ENCODE results near the gene NBL1. TPM values are rescaled to one million over a fixed set of nuclear protein-coding genes. Genes with fewer than 3 reads are reported as not detected.

NBL1 gene
- total RNA-seq, 1 donor from 2014 or later = 7.8 TPM

DNA sequence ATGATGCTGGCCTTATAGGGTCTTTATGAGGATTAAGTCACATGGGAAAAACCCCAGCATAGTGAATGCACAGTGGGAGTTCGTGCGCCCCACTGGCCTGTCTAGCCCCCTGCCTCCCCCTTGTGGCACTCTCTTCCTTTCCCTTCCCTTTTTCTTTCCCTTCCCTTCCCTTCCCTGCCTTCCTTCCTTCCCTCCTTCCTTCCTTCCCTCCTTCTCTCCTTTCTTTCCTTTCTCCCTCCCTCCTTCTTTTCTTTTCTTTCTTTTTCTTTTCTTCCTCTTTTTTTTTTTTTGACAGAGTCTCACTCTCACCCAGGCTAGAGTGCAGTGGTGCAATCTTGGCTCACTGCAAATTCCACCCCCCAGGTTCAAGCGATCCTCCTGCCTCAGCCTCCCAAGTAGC, 59.2 kb downstream of the NBL1 start:
- Mint-ChIP-seq H3K4me1 (peaks cover 12% of the 10 kb centered on the region), H3K27ac (ENCODE audit: unreplicated experiment) (no peak overlapping the region), H3K36me3 (ENCODE audit: low read depth) (no peaks in the 10 kb centered on the region), H3K9me3 (no peaks in the 10 kb centered on the region), H3K4me3 (no peak overlapping the region), H3K27me3 (ENCODE audit: low read depth) (peaks cover 3% of the 10 kb centered on the region)
- no peak for TF ChIP-seq CTCF (conservative IDR thresholded peaks at IDR 0.05)
- DNase-seq (ENCODE audit: low read depth, low spot score) = no peak

GRCh38 chr1:19704247-19705113, 60.4 kb downstream of the NBL1 start:
- Mint-ChIP-seq H3K27ac (ENCODE audit: unreplicated experiment) (no peak overlapping the region), H3K9me3 (no peaks in the 10 kb centered on the region), H3K4me3 (peak overlapping the region; percentile 6), H3K27me3 (ENCODE audit: low read depth) (peaks cover 3% of the 10 kb centered on the region), H3K36me3 (ENCODE audit: low read depth) (no peaks in the 10 kb centered on the region), H3K4me1 (peaks cover 20% of the 10 kb centered on the region)
- DNase-seq (ENCODE audit: low read depth, low spot score) = peak; percentile 82
- peak; percentile 85 for TF ChIP-seq CTCF (conservative IDR thresholded peaks at IDR 0.05)

GRCh38 chr1:19705464-19705863, 61.4 kb downstream of the NBL1 start:
- Mint-ChIP-seq H3K27ac (ENCODE audit: unreplicated experiment) (no peak overlapping the region), H3K36me3 (ENCODE audit: low read depth) (no peaks in the 10 kb centered on the region), H3K9me3 (no peaks in the 10 kb centered on the region), H3K4me1 (peaks cover 21% of the 10 kb centered on the region), H3K4me3 (no peak overlapping the region), H3K27me3 (ENCODE audit: low read depth) (peaks cover 3% of the 10 kb centered on the region)
- no peak for TF ChIP-seq CTCF (conservative IDR thresholded peaks at IDR 0.05)
- no peak for DNase-seq (ENCODE audit: low read depth, low spot score)

- H3K9me3 Mint-ChIP-seq = no peaks in the 10 kb centered on the region
- H3K4me1 Mint-ChIP-seq = peaks cover 21% of the 10 kb centered on the region
- no peak for TF ChIP-seq CTCF (conservative IDR thresholded peaks at IDR 0.05)
- H3K4me3 Mint-ChIP-seq = no peak overlapping the region
- H3K27me3 Mint-ChIP-seq (ENCODE audit: low read depth) = peaks cover 3% of the 10 kb centered on the region
- H3K27ac Mint-ChIP-seq (ENCODE audit: unreplicated experiment) = no peak overlapping the region
- no peaks in the 10 kb centered on the region for H3K36me3 Mint-ChIP-seq (ENCODE audit: low read depth)
- DNase-seq (ENCODE audit: low read depth, low spot score) = no peak
Measured at GRCh38 chr1:19706136-19706535, 62.0 kb downstream of the NBL1 start.

Other genes starting within 250 kb of the NBL1 start
- gene CAPZB, start 158.8 kb upstream of the NBL1 start, total RNA-seq = 256 and 257 TPM in 2 replicates
- gene HTR6, start 20.6 kb downstream of the NBL1 start, total RNA-seq = not detected in 2 replicates
- gene TMCO4, start 155.6 kb downstream of the NBL1 start, total RNA-seq = 0.75 and 1.0 TPM in 2 replicates
- not detected in 2 replicates for gene RNF186, start 171.0 kb downstream of the NBL1 start, total RNA-seq
- 23.3 and 23.5 TPM in 2 replicates for gene OTUD3, start 238.1 kb downstream of the NBL1 start, total RNA-seq